ENCODE results near the gene N4BP2.

N4BP2 gene

GRCh38 chr4:40152637-40153036 is 96.0 kb downstream of the N4BP2 start:
- no peak for DNase-seq (ENCODE audit: low read depth)

GRCh38 chr4:40157436-40157835 is 100.8 kb downstream of the N4BP2 start:
- DNase-seq (ENCODE audit: low read depth) = no peak

- no peak for DNase-seq (ENCODE audit: low read depth)
Measured at GRCh38 chr4:40160258-40160657, 103.6 kb downstream of the N4BP2 start.

GRCh38 chr4:40164459-40164858 is 107.8 kb downstream of the N4BP2 start:
- DNase-seq (ENCODE audit: low read depth) = no peak

GRCh38 chr4:40165916-40166315 is 109.3 kb downstream of the N4BP2 start:
- DNase-seq (ENCODE audit: low read depth) = no peak

GRCh38 chr4:40168070-40168469 is 111.4 kb downstream of the N4BP2 start:
- DNase-seq (ENCODE audit: low read depth) = no peak

- no peak for DNase-seq (ENCODE audit: low read depth)
Measured at GRCh38 chr4:40170588-40170987, 113.9 kb downstream of the N4BP2 start.

- no peak for DNase-seq (ENCODE audit: low read depth)
Measured at GRCh38 chr4:40173470-40173875, 116.8 kb downstream of the N4BP2 start.

- DNase-seq (ENCODE audit: low read depth) = no peak
Measured at GRCh38 chr4:40176602-40177001, 120.0 kb downstream of the N4BP2 start.

GRCh38 chr4:40177591-40177990 is 120.9 kb downstream of the N4BP2 start:
- no peak for DNase-seq (ENCODE audit: low read depth)

GRCh38 chr4:40178672-40179071 is 122.0 kb downstream of the N4BP2 start:
- DNase-seq (ENCODE audit: low read depth) = no peak

GRCh38 chr4:40179360-40179759 is 122.7 kb downstream of the N4BP2 start:
- DNase-seq (ENCODE audit: low read depth) = no peak

GRCh38 chr4:40180356-40180755 is 123.7 kb downstream of the N4BP2 start:
- DNase-seq (ENCODE audit: low read depth) = peak; percentile 85

GRCh38 chr4:40182001-40182400 is 125.4 kb downstream of the N4BP2 start:
- no peak for DNase-seq (ENCODE audit: low read depth)

GRCh38 chr4:40182954-40183353 is 126.3 kb downstream of the N4BP2 start:
- no peak for DNase-seq (ENCODE audit: low read depth)

- no peak for DNase-seq (ENCODE audit: low read depth)
Measured at GRCh38 chr4:40183615-40184411, 127.2 kb downstream of the N4BP2 start.

- DNase-seq (ENCODE audit: low read depth) = peak; percentile 26
Measured at GRCh38 chr4:40185830-40186664, 129.4 kb downstream of the N4BP2 start.

GRCh38 chr4:40186665-40187014 is 130.0 kb downstream of the N4BP2 start:
- no peak for DNase-seq (ENCODE audit: low read depth)

GRCh38 chr4:40187386-40187906 is 130.8 kb downstream of the N4BP2 start:
- no peak for DNase-seq (ENCODE audit: low read depth)

GRCh38 chr4:40190019-40190418 is 133.4 kb downstream of the N4BP2 start:
- no peak for DNase-seq (ENCODE audit: low read depth)

GRCh38 chr4:40190465-40190864 is 133.8 kb downstream of the N4BP2 start:
- DNase-seq (ENCODE audit: low read depth) = no peak

- no peak for DNase-seq (ENCODE audit: low read depth)
Measured at GRCh38 chr4:40190880-40191815, 134.5 kb downstream of the N4BP2 start.

Data from HS-5 (cell line).